HG03280 (cell line): ENCODE data around the gene RALB.
A peak's percentile ranks its signal among the peaks of the same experiment; 100 is the strongest.
"Not testable (repeated sequence)": the region's sequence is repeated elsewhere in the genome, so short reads cannot be mapped to it uniquely, and the experiment has no call there.

Source experiments
- ATAC-seq: cut with Tn5 transposase; IDR thresholded peaks from one replicate; pipeline ENCODE4 v1.9.1; 2021; ENCODE audit warnings: mild to moderate bottlenecking, moderate library complexity; ENCODE audit not compliant: unreplicated experiment

The RALB gene

DNA sequence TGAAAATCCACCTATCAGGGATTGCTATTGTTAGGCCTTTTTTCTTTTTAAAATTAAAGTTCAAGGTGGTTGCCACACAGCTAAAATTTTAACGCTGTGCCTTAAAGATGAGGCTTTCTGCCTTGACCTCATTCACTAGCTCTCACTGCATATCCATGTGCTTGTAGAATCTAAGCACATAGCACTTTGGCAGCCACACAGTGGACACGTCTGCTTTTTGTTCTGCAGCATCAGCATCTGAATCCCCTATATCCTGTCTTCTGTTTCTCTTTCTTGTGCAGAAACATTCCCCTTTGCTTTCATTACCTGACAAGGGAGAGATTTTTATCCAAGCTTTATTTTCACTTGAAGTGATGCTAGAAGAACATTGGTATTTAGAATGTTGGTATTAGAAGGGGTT, 38.1 kb downstream of the RALB start:
- no peak for ATAC-seq

DNA sequence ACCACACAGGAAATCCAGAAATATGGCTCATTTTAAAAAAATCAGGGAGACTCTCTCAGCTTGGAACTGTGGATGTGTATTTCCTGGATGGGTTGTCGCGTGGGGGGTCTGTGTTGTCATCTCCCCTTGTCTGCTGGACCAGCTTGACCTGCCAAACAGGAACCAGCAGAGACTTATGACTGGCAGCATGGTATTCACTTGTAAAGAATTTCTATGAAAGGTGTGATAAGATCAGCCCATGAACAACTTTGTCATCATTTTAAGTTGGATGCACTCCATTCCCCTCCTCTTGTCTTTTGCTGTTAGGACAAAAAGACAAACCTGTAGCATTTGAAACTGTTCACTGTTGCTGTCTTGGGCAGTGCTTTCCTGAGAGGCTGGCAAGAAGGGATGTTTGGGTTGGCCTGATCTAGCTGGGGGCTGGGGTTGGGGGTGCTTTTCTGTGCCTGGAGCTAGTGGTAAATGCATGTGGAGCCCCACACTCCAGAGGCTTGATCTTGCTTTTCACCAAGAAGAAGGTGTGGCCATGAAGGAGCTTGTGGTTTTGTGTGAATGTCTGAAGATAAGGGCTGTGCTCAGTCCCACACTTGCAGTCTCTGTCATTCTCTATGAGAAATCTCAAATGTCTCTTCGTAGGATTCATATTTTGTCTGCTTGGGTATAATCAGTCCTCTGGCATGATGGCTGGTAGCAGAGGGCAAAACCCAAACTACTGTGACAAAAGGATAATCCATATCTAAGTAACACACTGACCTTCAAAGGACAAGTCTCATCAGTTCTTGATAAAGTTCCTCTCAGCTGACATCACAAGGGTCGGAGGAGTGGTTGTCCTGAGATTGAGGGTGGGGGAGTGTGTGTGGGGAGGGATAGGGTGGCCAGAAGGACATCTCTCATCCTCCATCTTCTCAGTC, 39.0 kb downstream of the RALB start:
- no peak for ATAC-seq

DNA sequence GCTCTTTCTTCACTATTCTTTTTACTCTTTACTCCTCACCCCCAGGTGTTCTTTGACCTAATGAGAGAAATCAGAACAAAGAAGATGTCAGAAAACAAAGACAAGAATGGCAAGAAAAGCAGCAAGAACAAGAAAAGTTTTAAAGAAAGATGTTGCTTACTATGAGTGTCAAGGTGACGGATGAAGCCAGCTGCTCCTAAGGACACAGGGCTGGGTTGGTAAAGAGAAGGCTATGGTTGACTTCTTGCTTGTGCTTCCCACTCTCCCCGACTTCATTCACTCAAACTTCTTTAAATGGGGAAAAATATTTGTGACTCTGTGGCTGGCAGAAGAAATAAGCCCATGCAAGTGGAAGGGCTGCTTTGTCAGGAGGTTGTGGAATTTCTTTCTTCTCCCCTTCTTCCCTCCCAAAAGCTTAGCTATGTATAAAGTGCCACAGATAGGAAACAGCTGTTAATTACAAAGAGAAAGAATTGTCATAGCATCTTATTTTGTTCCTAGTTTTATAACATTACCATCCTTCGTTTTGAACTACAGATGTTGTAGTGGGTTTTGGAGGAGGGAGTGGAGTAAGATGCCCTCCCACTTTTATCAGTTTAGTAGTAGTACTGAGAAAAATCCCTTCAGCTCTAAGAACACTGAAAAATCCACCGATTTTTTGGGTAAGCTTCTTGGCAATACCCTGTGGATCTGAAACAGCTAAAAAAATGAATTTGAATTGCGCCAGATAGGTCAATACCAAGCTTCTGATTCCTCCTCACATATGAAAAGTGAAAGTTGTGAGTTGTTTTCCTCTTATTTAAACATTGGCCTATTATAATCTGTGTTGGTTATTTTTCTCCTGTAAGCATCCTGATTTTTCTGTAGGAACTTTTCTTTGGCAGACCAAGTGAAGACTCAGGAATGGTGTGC, 40.7 kb downstream of the RALB start:
- peak; percentile 30 for ATAC-seq

DNA sequence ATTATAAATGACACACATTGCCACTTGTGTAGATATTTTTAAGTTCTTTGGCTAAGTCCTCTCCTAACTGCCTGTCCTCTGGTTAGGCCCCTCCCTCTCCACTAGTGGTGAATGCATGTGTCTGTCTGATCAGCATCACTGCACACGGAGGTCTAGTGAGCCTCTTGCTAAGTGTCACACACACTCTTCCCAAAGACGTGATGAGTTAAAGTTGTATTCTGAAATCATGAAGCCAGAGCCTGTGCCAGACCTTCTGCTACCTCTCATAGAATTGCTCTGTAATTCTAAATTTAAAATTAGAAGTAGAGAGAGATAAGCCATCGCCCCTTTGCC, 41.3 kb downstream of the RALB start:
- ATAC-seq, result peak; percentile 81

DNA sequence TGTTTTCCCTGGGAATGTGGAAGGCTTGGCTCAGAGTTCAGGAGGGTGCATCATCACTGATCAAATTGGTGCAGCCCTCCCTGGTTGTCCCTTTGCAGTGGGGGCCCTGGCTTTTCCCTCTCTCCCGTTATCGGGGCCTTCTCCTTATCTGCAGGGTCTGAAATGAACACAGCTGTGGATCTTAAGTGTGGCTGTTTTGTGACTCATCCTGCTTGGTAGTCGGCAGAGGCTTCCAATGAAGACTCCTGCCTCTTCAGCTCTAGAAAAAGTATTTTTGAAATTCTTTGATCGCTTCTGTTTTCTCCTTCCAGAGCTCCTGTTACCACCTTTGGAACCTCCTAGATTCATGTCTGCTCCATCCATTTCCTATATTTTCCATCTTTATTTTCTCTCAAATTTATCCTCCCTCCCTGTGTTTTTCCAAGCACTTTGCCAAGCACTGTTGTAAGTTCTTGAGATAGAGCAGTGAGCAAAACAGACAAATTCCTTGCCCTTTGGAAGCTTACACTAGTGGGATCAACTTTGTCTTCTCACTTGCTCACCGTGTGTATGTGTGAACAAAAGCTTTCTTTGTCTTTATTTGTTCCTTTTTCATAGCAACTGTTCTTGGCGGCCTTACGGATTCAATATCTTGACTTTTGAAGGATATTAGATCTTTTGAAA, 45.7 kb downstream of the RALB start:
- ATAC-seq, result no peak

DNA sequence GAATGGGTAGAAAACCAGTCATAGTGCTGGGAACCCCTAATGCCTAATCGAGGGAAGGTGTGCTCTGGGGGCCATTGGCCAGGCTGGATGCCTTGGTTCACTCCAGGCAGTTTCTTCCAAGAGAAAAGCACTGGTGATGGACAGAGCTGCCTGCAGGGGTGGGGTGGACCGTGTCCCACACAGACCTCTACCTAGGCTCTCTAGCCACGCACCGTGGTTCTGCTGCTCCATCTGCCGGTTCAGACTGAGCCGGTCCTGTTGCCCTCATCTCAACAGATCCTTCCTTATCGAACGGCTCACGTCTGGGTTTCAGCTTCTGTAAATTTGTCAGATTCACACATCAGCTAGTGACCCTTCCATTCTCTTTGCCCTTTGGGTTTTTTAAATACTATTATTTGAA, 46.4 kb downstream of the RALB start:
- ATAC-seq, result no peak

DNA sequence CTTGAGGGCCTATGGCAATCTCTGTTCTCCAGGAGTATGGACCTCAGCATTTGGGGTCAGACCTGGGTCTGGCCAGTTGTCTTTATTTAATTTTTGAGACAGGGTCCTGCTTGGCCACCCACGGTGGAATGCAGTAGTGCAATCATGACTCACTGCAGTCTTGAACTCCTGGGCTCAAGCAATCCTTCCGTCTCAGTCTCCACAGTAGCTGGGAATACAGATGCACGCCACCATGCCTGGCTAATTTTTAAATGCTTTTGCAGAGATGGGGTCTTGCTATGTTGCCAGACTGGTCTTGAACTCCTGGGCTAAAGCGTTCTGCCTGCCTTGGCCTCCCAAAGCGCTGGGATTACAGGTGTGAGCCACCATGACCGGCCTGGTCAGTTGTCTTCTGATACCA, 46.9 kb downstream of the RALB start:
- no peak for ATAC-seq

DNA sequence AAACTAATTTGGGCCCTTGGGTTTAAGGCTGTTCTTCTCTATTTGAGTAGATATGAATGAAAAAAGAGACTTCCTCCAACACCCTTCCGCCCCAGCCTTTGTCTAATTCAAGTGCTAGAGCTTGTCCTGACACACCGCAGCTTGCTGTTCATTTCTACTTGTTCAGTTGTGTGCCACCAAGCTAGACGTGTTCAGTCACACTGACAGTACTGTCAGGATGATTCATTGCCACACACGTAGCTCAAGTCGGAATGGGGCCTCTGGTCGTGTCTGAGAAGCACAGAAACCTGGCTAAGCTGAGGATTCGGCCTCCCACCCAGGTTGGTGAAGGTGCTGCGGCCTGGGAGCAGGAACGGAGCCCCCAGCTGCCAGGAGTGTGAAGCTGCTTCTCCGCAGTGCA, 47.7 kb downstream of the RALB start:
- no peak for ATAC-seq

DNA sequence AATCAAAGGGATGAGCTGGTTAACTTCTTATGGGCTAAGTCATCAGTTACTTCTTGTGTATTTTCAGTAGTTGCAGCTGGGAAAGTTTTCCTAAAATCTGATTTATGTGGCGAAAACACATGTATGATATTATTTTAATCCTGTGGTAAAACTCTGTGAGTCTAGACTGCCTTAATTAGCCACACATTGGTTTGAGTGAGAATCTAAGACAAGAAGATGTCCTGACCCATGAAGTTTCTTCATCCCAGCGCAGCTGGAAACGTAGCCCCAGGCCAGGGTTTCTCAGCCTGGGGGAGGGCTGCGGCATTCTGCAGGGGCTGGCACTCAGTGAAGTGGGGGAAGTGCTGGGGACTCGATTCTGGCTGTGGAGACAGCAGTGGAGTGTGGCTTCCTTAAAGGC, 48.6 kb downstream of the RALB start:
- ATAC-seq, result no peak

DNA sequence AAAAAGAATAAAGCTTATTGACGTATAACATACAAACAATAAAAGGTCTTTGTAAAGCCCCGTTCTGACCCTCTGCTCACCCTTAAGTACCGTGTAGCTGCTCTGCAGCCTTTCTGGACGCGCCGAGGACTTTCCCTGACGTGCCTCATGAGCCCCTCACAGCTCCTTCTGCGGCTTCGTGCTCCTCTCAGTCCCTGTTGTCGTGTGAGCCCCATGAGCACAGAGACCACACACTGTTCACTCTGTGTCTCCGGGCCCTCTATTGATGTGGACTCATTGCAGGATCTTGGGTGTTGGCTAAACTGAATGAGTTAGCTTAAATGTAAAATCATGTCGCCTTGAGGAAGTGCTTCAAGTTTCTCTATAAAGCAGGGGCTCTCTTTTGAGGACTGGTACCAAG, 49.6 kb downstream of the RALB start:
- ATAC-seq, result no peak

DNA sequence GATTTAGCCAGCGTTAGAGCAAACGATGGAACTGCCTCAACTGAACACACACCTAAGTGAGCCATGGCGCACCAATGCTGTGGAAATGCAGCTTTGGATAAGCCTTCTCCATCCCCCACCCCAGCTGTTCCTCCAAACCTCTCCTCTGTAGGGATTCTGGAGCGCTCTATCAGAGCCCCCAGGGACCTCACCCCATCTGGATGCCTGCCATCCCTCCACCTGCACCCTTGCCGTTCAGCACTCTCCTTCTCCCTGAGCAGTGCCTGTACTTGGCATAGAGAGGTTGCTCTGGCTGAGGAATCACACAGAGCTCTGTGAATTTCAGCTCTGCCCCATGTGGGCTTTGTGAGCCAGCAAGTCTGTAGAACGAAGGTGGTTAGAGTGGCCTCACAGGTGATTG, 50.5 kb downstream of the RALB start:
- no peak for ATAC-seq

DNA sequence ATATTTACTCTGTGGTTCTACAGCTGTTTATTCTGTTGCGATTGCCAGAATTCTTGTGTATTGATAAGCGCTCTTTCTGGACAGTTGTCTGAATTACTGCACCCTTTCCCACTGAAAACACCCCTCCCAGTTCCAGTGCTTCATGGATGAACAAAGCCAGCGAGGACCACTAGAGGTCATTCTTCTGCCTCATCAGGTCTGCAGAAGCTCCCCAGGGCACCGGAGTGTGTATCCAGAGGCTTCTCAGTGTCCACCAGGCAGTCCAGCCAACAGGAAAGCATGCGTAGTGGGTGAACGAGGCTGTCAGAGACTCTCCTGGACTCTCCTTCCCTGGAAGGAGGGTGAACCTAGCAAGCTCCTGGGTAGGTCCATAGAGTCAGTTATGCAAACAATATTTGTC, 52.6 kb downstream of the RALB start:
- no peak for ATAC-seq

DNA sequence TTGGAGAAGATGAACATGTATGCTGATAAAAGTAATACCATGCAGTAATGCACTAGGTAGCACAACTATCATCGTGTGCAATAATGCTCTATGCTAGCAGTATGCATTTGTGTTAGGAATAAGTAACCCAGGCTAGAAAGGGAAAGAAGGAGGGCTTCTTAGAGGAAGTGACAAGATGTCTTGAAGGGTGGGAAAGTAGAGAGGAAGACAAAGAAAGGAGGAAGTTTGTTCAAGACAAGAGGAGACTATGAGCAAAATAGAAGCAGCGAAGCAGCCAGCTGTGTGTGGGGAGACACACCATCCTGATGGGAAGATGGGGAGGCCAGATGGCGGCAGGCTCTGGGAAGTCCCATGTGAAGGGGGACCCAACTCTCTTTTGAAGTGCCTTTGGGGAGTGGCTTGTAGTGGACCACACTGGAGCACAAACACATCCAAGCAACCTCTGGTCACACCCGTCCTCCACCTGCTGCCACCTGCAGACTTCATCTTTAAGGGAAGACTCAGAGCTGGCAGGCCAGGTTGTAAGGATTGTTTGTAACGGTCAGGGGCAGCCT, 53.4 kb downstream of the RALB start:
- ATAC-seq, result no peak

DNA sequence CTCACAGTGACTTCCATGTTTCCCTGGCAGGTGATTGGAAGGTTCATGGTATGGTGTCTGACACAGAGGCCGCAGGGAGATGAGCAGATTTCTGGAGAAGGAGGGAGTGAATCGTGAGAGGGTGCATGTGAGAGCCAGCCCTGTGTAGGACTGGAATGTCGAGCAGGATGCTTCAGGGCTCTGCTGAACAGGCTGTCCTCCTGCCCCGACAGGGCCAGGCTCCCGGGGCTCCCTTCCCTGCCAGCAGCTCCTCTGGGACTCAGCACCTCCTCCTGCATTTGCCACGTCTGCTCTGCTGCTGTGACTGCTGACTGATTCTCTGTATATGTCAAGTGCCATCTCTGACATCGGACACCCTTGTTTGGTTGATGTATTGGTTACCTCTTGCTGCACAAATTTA, 54.8 kb downstream of the RALB start:
- no peak for ATAC-seq

DNA sequence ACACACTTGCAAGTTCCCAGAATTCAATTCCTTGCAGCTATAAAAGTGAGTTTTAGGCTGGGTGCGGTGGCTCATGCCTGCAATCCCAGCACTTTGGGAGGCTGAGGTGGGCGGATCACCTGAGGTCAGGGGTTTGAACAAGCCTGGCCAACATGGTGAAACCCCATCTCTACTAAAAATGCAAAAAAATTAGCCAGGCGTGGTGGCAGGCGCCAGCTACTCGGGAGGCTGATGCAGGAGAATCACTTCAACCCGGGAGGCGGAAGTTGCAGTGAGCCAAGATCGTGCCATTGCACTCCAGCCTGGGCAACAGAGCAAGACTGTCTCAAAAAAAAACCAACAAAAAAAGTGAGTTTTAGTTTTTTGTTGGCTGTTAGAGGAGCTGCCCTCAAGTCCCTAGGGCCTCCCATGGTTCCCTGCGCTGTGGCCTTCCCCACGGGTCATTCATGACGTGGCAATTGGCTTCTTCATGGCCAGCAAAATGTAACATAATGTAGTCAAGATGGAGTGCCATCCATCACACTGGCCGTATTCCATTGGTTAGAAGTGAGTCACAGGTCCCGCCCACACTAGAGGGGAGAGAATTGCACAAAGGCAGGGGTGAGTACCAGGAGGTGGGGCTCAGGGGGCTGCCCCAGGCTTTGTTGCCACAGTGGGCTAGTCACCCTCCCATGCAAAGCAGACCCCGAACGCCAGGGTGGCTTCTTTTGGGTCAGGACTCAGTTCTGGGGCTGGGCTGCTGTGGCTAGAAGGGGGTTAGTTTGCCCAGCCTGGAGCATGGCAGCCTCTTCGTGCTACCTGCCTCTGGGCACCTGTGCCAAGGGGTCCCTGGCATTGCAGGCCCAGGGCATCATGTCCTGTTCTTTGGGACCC, 55.6 kb downstream of the RALB start:
- ATAC-seq, result peak; percentile 36

DNA sequence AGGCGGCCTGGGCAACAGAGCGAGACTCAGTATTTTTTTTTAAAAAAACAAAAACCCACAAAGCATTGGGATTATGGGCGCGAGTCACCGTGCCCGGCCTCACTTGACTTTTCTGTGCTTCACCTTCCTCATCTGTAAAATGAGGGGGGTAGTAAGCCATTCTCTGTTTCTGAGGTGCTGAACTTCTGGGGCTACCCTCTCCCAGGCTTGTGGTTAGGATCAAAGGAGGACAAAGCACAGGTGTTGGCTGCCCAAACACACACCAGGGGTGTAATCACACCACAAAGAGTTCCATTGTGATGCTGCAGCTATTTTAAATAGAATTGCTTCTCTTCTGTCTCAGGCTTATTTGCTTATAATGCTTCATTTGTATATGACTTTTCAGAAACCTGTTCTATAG, 57.5 kb downstream of the RALB start:
- peak; percentile 56 for ATAC-seq

DNA sequence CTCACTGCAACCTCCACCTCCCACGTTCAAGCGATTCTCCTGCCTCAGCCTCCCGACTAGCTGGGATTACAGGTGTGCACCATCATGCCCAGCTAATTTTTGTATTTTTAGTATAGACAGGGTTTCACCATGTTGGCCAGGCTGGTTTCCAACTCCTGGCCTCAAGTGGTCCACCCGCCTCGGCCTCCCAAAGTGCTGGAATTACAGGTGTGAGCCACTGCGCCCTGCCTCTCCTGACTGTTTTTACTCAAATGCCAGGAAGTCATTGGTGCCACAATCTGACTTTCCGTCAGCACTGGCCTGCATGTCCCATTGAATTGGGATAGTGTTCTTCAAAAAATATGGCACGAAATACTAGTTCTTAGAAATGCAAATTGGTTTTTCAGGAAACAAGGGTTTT, 58.2 kb downstream of the RALB start:
- not testable (repeated sequence) for ATAC-seq

DNA sequence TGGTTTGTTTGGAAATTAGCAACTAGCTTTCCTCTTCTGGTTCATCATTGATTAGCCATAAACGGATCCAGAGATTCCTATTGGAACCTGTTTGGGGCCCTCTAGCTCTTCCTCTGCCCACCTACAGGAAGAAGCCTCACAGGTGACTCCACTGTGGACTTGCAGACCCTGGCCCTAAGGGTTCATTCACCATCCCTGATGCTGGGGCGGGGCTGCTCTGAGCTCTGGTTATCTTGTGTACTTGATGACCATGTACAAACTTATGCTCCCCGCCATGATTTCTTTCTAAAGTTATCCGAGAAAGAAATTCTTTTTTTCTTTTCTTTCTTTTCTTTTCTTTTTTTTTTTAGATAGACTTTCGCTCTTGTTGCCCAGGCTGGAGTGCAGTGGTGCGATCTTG, 59.4 kb downstream of the RALB start:
- no peak for ATAC-seq

DNA sequence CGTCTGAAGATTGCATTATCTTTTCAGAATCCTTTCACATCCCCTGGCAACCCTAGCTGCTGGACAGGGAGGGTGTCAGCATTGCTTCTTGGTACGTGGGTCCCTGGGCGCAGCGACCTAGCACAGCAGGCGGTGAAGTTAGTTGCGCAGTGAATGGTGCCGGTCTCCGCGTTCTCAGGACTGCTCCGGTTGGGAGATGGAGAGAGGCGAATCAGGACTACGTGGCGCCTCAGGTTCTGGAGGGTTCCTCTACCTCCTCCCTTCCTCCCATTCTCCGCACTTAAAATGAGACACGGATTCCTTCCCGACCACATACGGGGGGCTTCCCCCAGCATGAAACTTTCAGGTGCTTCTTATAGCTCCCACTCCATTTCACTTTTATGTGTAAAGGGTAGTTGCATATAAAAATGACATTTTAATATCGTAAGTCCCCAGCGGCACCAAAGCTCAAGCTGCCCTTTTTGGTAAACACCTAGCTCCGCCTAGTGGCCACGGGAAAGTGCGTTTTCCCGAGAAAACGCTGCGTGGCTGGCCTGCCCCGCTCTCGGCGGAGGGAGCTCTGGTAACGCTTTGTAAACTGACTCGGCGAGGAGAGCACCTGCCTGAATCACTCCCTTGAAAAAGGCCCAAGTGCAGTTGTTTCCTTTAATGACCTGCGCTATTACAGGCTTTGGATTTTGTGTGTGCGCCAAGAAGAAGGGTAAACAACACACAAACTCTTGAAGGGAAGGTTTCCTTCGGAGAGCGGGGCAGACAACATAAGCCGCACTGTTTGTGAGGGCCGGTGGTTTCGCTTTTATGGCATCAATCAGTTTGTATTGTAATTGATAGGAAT, 60.4 kb downstream of the RALB start:
- ATAC-seq, result no peak
